Astrocyte (in vitro differentiated cells and primary cell): ENCODE results near the gene ZNF701. TPM values are rescaled to one million over a fixed set of nuclear protein-coding genes. Genes with fewer than 3 reads are reported as not detected.
"Not testable (repeated sequence)": the region's sequence is repeated elsewhere in the genome, so short reads cannot be mapped to it uniquely, and the experiment has no call there.

Experiments used
- DNase-seq: peaks from one replicate; pipeline ENCODE4 v3.0.0-alpha.2; 2010; ENCODE audit warnings: low read depth
- FAIRE-seq: peaks from 2 replicates; lab custom pipeline; 2011; peaks lifted over from hg19 to GRCh38; lab: Jason Lieb, UNC
- H2AFZ ChIP-seq: 2 replicates; pipeline ENCODE4 v1.6.0; 2012; ENCODE audit warnings: low read depth, low read length, inconsistent platforms
- H3K27ac ChIP-seq: 2 replicates; pipeline ENCODE4 v1.5.1; 2011; ENCODE audit warnings: low read depth, low read length, inconsistent platforms
- H3K27me3 ChIP-seq: 2 replicates; pipeline ENCODE4 v1.6.0; 2011; ENCODE audit warnings: low read length, inconsistent platforms; ENCODE audit not compliant: insufficient read depth
- H3K36me3 ChIP-seq: 2 replicates; pipeline ENCODE4 v1.5.1; 2011; ENCODE audit warnings: low read length, inconsistent platforms; ENCODE audit not compliant: insufficient read depth
- H3K4me1 ChIP-seq: 2 replicates; pipeline ENCODE4 v1.5.1; 2011; ENCODE audit warnings: low read length, inconsistent platforms; ENCODE audit not compliant: insufficient read depth
- H3K4me2 ChIP-seq: 2 replicates; pipeline ENCODE4 v1.6.0; 2012; ENCODE audit warnings: low read length, inconsistent platforms
- H3K4me3 ChIP-seq: 2 replicates; pipeline ENCODE4 v1.5.1; 2011; ENCODE audit warnings: low read depth, mild to moderate bottlenecking, low read length, inconsistent platforms; ENCODE audit not compliant: insufficient read depth
- H3K79me2 ChIP-seq: 2 replicates; pipeline ENCODE4 v1.6.0; 2012; ENCODE audit warnings: mild to moderate bottlenecking, low read length, inconsistent platforms; ENCODE audit not compliant: insufficient read depth
- H3K9ac ChIP-seq: 2 replicates; pipeline ENCODE4 v1.6.0; 2012; ENCODE audit warnings: mild to moderate bottlenecking, low read length, inconsistent platforms
- H3K9me3 ChIP-seq: 2 replicates; pipeline ENCODE4 v1.5.1; 2012; ENCODE audit warnings: low read depth, mild to moderate bottlenecking, low read length, inconsistent platforms; ENCODE audit not compliant: insufficient read depth
- H4K20me1 ChIP-seq: 2 replicates; pipeline ENCODE4 v1.6.0; 2012; ENCODE audit warnings: low read length, inconsistent platforms; ENCODE audit not compliant: insufficient read depth
- H3K27ac Mint-ChIP-seq: one replicate; pipeline ENCODE4 v1.8.0; 2021; ENCODE audit warnings: mild to moderate bottlenecking, mixed read lengths; ENCODE audit not compliant: unreplicated experiment
- H3K27me3 Mint-ChIP-seq: one replicate; pipeline ENCODE4 v1.8.0; 2021; ENCODE audit warnings: low read depth, mixed read lengths; ENCODE audit not compliant: unreplicated experiment
- H3K36me3 Mint-ChIP-seq: one replicate; pipeline ENCODE4 v1.8.0; 2021; ENCODE audit warnings: low read depth, mixed read lengths; ENCODE audit not compliant: unreplicated experiment
- H3K4me1 Mint-ChIP-seq: one replicate; pipeline ENCODE4 v1.8.0; 2021; ENCODE audit warnings: low read depth, mixed read lengths; ENCODE audit not compliant: unreplicated experiment
- H3K4me3 Mint-ChIP-seq: one replicate; pipeline ENCODE4 v1.8.0; 2021; ENCODE audit warnings: mild to moderate bottlenecking, moderate library complexity, mixed read lengths; ENCODE audit not compliant: unreplicated experiment
- H3K9me3 Mint-ChIP-seq: one replicate; pipeline ENCODE4 v1.8.0; 2021; ENCODE audit warnings: mild to moderate bottlenecking, mixed read lengths; ENCODE audit not compliant: unreplicated experiment
- CTCF ChIP-seq: IDR thresholded peaks from 2 replicates; pipeline ENCODE4 v1.5.1; 2011; ENCODE audit warnings: low read depth, mild to moderate bottlenecking, inconsistent platforms, low read length, moderate library complexity; ENCODE audit not compliant: insufficient read depth
- EZH2 ChIP-seq: IDR thresholded peaks from 2 replicates; pipeline ENCODE4 v1.6.1; 2012; ENCODE audit warnings: mild to moderate bottlenecking, low read length, inconsistent platforms; ENCODE audit not compliant: insufficient read depth
- total RNA-seq: library from RNA; stranded (reverse); gene quantifications from 2 replicates; pipeline ENCODE4 v1.2.1, GENCODE V29; 2021

The ZNF701 gene
- total RNA-seq, 1 donor from 2014 or later = 15.6 TPM

GRCh38 chr19:52621376-52621775 lies 51.3 kb downstream of the ZNF701 start:
- Mint-ChIP-seq H3K4me3 (no peak overlapping the region), H3K27me3 (no peaks in the 10 kb centered on the region), H3K36me3 (peaks cover 39% of the 10 kb centered on the region), H3K9me3 (peaks cover 15% of the 10 kb centered on the region), H3K4me1 (no peaks in the 10 kb centered on the region), H3K27ac (no peak overlapping the region)
- DNase-seq = no peak
- FAIRE-seq = no peak
- H3K9ac ChIP-seq = no peak overlapping the region
- no peaks in the 10 kb centered on the region for H3K79me2 ChIP-seq
- no peak for TF ChIP-seq CTCF
- TF ChIP-seq EZH2 = no peak
- no peaks in the 10 kb centered on the region for H3K27me3 ChIP-seq
- no peaks in the 10 kb centered on the region for H3K36me3 ChIP-seq
- peaks cover 5% of the 10 kb centered on the region for H3K9me3 ChIP-seq
- no peak overlapping the region for H3K4me3 ChIP-seq
- H4K20me1 ChIP-seq = no peaks in the 10 kb centered on the region
- no peak overlapping the region for H2AFZ ChIP-seq
- no peak overlapping the region for H3K27ac ChIP-seq
- no peak overlapping the region for H3K4me2 ChIP-seq
- H3K4me1 ChIP-seq = no peaks in the 10 kb centered on the region

GRCh38 chr19:52622261-52622660 lies 52.2 kb downstream of the ZNF701 start:
- no peak for TF ChIP-seq EZH2
- no peak for TF ChIP-seq CTCF
- H3K4me3 Mint-ChIP-seq = no peak overlapping the region
- FAIRE-seq = no peak

GRCh38 chr19:52626915-52627314 lies 56.8 kb downstream of the ZNF701 start:
- H3K4me2 ChIP-seq = no peak overlapping the region
- no peak overlapping the region for H3K4me3 ChIP-seq
- H3K9me3 ChIP-seq = no peaks in the 10 kb centered on the region
- FAIRE-seq = no peak
- H3K27me3 ChIP-seq = no peaks in the 10 kb centered on the region
- no peak overlapping the region for H3K27ac ChIP-seq
- Mint-ChIP-seq H3K27me3 (no peaks in the 10 kb centered on the region), H3K4me1 (no peaks in the 10 kb centered on the region), H3K27ac (no peak overlapping the region), H3K9me3 (peaks cover 4% of the 10 kb centered on the region), H3K36me3 (peaks cover 27% of the 10 kb centered on the region), H3K4me3 (no peak overlapping the region)
- TF ChIP-seq CTCF (no peak), EZH2 (no peak)
- H3K36me3 ChIP-seq = no peaks in the 10 kb centered on the region
- no peaks in the 10 kb centered on the region for H3K4me1 ChIP-seq
- H2AFZ ChIP-seq = no peak overlapping the region
- DNase-seq = no peak
- H3K79me2 ChIP-seq = no peaks in the 10 kb centered on the region
- no peak overlapping the region for H3K9ac ChIP-seq
- H4K20me1 ChIP-seq = no peaks in the 10 kb centered on the region

More at GRCh38 chr19:52622261-52622660, 52.2 kb downstream of the ZNF701 start:
- DNase-seq = no peak
- Histone ChIP-seq H4K20me1 (no peaks in the 10 kb centered on the region), H3K9me3 (no peaks in the 10 kb centered on the region), H3K79me2 (no peaks in the 10 kb centered on the region), H3K36me3 (no peaks in the 10 kb centered on the region), H3K27ac (no peak overlapping the region), H3K4me3 (no peak overlapping the region), H2AFZ (no peak overlapping the region), H3K4me1 (no peaks in the 10 kb centered on the region), H3K27me3 (no peaks in the 10 kb centered on the region), H3K9ac (no peak overlapping the region), H3K4me2 (no peak overlapping the region)
- Mint-ChIP-seq H3K4me1 (no peaks in the 10 kb centered on the region), H3K27me3 (no peaks in the 10 kb centered on the region), H3K27ac (no peak overlapping the region), H3K9me3 (peaks cover 9% of the 10 kb centered on the region), H3K36me3 (peaks cover 31% of the 10 kb centered on the region)

GRCh38 chr19:52627441-52627840 lies 57.4 kb downstream of the ZNF701 start:
- H3K4me3 ChIP-seq, H3K27ac Mint-ChIP-seq, FAIRE-seq, H3K4me2 ChIP-seq, H3K4me1 ChIP-seq, H4K20me1 ChIP-seq, H3K79me2 ChIP-seq, H3K9ac ChIP-seq, H2AFZ ChIP-seq, H3K4me1 Mint-ChIP-seq, H3K27ac ChIP-seq, H3K9me3 Mint-ChIP-seq, H3K27me3 ChIP-seq, H3K36me3 ChIP-seq, H3K9me3 ChIP-seq, DNase-seq, H3K27me3 Mint-ChIP-seq, H3K4me3 Mint-ChIP-seq: not testable (repeated sequence)
- peaks cover 26% of the 10 kb centered on the region for H3K36me3 Mint-ChIP-seq
